G401 (cell line): ENCODE results near the gene INSM2. TPM values are rescaled to one million over a fixed set of nuclear protein-coding genes. Genes with fewer than 3 reads are reported as not detected.
A peak's percentile ranks its signal among the peaks of the same experiment; 100 is the strongest.

Source experiments
- DNase-seq: peaks from one replicate; pipeline ENCODE4 v3.0.0-alpha.2; 2015; ENCODE audit warnings: low spot score
- in situ Hi-C: cut with HindIII; loops from 2 replicates; pipeline ENCODE4 v1.10.0; 2016; ENCODE audit warnings: low sequenced_read_pairs, mixed read lengths
- total RNA-seq: library from RNA; depleted of rRNA; stranded (reverse); fragments of >200 nt; shearing (Covaris generic); gene quantifications from 2 replicates; pipeline ENCODE4 v1.2.3, GENCODE V29; 2014; rRNA removed

The INSM2 gene, protein sequence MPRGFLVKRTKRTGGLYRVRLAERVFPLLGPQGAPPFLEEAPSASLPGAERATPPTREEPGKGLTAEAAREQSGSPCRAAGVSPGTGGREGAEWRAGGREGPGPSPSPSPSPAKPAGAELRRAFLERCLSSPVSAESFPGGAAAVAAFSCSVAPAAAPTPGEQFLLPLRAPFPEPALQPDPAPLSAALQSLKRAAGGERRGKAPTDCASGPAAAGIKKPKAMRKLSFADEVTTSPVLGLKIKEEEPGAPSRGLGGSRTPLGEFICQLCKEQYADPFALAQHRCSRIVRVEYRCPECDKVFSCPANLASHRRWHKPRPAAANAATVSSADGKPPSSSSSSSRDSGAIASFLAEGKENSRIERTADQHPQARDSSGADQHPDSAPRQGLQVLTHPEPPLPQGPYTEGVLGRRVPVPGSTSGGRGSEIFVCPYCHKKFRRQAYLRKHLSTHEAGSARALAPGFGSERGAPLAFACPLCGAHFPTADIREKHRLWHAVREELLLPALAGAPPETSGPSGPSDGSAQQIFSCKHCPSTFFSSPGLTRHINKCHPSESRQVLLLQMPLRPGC
- total RNA-seq: 0.17 TPM in 1 of 2 replicates, not detected in the other

DNA sequence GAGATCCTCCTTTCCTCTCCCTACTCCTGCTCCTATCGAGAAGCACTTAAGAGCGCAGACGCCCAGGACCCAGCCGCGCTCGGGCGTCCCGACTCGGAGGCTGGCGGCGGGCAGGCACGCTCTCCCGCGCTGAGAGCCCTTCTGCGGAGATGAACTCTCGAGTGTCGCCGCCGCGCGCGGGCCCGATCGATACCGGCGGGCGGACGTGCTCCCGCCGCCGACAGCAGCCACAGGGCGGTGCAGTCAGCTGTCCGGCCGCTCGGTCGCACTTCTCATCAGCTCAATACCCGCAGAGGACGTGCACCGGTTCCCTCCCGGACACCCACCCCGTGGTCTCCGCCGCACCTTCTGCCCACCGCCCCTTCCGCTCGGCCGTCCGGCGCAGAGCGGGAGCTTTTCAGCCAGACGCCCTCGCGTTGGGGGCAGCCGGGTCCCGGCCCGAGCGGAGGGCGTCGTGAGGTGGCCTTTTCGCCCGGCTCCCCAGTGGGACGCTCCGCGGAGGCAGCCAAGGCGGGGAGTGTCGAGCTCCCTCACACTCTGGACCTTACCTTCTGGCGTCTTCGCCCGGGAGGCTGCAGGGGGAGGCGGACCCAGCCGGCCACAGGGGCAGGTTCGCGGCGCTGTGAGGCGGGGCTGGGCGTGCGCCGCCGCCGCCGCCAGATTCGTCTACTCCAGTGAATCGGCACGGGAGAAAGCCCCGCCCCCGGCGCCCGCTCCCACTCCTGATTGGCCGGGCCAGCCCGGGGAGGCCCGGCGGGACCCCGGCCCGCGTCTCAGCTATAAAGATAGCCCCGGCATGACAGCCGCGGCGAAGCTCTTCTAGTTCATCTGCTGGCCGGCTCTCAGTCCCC, at the start of gene INSM2:
TSS of gene INSM2 (plus strand) at position 808 of the 851 bp plus-strand sequence. CDS start 89 bp downstream, outside the sequence.
- in situ Hi-C loops: no loop called here

DNA sequence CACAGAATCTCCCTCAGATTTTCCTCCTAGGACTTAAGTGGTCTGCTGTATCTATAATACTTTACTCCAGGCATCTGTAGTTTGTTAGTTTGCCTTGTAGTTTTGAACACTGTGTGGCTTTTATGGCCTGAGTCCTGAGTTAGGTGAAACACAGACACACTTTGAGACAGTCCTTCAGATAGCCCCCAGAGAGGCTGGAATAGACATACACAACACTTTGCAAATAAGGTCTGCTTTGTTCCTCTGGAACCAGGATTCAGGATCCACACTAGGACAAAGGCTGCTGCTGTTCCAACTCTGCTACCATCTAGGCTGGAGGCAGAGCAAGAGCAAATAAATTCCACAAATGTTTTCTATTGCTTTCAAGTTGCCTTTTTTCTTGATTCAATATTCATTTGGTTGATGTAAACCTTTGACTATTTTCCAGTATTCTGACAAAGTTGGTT, 41.4 kb upstream of the INSM2 start:
- in situ Hi-C loops: no loop called here
- no peak for DNase-seq

More for the DNA sequence above, at the start of gene INSM2:
- peak; percentile 73 for DNase-seq

DNA sequence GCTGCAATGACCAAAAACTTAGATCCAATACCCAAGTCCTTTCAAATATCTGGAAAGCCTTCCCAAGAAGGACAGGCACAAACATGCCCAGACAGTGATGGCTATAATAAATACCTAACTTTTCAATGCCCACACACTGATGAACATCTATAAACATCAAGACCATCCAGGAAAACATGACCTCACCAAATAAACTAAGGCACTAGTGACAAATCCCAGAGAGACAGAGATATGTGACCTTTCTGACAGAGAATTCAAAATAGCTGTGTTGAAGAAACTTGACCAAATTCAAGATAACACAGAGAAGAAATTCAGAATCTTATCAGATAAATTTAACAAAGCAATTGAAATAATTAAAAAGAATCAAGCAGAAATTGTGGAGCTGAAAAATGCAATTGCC, 38.7 kb upstream of the INSM2 start:
- in situ Hi-C loops: no loop called here
- DNase-seq: no peak

DNA sequence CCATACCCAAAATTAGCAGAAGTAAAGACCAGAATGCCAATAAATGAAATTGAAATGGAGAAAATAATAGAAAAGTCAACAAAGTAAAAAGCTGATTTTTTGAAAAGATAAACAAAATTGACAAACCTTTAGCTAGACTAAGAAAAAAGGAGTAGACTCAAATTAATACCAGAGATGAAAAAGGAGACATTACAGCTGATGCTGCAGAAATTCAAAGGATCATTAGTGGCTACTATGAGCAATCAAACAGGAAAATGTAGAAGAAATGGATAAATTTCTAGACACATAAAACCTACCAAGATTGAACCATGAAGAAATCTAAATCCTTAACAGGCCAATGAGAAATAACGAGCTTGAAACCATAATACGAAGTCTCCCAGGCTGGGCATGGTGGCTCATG, 34.8 kb upstream of the INSM2 start:
- in situ Hi-C loops: no loop called here
- DNase-seq: no peak

DNA sequence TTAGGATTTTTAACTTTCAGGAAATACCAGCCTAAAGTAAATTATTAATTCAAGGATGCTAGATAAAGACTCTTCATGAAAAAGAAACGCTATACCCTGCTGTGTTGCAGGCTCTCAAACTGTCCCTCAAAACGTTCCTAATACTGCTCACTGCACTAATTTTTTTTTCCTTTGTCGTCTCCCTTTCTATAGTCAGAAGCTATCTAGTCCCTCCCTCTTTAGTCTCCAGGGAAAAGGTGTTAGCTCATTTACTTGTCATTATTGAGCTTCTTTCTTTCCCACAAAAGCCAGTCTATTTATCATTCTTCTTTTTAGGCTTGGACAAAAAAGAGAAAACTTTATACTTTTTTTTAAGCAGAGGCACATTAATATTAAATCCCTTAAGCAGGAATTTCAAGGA, 30.3 kb upstream of the INSM2 start:
- no peak for DNase-seq
- in situ Hi-C loops: no loop called here

DNA sequence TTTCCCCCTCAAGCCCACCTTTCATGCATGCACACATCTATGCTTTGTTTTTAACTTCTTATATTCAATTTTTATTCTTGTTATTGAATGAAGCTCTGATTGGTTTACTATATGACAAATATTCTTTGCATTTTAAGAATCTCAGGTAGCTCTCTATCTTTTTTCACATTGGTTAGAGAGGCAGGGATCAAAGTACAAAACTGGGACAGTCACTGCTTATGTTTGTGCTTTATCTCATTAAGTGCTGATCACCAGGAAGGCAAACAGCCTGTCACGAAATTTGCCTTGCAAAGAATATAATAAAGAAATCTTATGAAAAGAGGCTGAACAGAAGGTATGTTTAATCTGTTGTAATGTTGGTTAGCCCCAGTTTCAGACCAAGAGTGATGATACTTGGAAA, 29.7 kb upstream of the INSM2 start:
- in situ Hi-C loops: no loop called here
- no peak for DNase-seq

DNA sequence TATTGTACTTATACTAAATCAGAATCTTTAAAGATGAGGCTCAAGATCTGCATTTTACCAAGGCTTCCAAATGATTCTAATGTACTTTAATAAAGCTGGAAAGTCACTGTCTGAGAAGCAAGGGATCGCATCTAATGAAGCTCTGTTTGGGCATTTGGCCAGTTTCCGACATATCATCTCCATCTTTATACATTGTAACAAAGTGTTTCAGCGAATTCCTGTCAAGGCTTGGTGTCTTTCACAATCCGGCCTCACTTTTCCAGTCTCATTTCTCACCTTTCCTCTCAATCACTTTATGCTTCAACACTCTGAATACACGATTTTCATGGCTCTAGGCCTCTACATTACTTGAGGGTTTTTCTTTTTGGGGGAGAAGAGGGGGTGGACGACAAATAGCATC, 27.5 kb upstream of the INSM2 start:
- in situ Hi-C loops: no loop called here
- no peak for DNase-seq

DNA sequence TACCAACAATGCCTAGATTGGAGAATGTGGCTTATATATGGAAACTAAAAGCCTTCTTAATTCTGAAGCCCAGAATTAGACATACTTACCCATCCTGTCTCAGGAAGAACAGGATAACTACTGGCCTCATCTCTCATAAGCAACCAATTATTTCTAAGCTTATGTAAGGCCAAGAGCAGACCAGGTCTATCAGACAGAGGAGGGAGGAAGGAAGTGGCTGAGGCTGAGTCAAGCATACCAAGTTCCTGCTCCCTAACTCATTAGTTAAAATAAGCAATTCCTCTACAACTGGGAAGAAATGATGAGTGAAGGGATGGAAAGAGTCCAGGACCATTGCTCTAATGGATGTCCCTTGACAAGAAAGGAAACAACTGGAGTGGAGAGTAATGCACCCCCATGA, 27.0 kb upstream of the INSM2 start:
- no peak for DNase-seq
- in situ Hi-C loops: no loop called here

DNA sequence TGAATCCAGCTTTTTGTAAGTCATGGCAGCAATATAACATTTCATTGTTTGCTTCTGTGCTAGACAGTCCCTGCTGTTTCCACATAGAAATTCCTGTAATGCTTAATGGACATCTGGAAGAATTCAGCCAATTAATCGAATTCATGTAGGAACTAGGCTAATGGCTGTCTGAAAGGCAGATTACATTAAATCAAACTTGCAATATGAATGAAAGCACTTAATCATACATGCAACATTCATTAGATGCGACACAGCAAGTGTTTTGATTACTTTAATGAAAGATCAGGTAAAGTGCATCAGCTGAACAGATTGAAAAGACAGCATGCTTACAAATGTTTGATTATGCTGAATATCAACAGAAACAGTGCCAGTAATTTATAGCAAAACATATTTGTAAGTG, 24.1 kb upstream of the INSM2 start:
- no peak for DNase-seq
- in situ Hi-C loops: no loop called here

DNA sequence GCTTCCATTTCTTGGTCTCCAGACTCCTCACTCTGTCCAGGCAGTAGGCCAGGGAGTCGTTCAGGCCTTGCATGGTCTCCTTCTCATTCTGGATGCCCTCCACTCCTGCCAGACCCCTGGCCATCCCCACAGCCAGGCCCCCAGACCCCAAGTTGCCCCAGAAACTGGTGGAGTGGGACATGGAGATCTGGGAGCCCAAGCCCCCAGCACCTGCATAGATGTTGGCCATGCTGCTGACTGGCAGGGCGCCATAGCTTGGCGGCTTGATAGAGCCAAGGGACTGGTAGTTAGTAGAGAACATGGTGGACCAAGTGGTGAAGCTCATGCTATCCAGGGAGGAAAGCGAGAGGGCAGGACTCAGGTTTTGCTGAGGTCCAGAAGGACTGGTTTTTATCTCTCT, 21.2 kb upstream of the INSM2 start:
- in situ Hi-C loops: no loop called here
- DNase-seq: no peak

DNA sequence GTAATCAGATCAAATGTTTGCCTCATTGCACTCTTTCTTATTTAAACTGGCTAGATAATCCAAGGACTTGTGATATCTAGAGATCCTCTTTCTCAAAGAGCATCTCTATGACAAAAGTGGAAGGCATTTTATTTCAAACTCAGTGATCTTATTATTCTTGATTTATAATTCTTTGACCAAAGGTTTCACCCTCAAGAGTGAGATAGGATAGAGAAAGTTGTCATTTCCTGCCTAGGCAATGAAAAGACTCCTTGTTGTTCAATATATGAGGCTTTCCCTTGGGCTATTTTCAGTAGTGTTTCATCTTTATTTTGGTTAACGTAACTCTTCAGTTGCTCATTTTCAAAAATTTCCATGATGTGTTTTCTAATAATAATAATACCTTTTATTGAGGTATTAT, 18.0 kb upstream of the INSM2 start:
- in situ Hi-C loops: no loop called here
- no peak for DNase-seq

DNA sequence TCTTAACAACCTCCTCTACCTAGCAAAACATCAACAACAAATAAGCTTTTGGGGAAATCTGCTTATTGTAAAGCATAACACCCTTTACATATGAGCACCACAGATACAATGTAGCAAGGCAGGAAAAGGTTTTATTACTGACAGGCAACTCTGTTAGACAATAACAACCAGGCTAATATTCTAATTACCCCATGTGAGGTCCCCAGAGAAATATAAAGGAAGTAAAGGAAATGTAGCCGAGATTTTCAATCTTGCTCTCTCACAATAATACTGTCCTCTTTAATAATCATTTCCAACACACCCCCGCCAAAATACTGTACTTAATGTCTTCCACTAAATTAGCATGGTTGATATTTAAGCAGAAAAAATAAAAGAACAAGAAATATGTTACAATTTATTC, 14.0 kb upstream of the INSM2 start:
- in situ Hi-C loops: no loop called here
- DNase-seq: no peak

DNA sequence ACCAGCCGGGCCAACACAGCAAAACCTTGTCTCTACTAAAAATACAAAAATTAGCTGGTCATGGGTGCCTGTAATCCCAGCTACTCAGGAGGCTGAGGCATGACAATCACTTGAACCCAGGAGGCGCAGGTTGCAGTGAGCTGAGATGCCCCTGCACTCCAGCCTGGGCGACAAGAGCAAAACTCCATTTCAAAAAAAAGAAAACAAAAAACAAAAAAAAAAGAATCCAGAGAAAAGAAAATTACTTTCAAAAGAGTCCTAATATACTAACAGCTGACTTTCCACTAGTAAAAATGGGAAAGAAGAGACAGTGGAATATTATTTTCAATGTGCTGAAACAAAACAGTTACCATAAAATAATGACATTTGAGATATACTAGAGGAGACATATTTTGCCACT, 8.3 kb upstream of the INSM2 start:
- in situ Hi-C loops: no loop called here
- DNase-seq: no peak

DNA sequence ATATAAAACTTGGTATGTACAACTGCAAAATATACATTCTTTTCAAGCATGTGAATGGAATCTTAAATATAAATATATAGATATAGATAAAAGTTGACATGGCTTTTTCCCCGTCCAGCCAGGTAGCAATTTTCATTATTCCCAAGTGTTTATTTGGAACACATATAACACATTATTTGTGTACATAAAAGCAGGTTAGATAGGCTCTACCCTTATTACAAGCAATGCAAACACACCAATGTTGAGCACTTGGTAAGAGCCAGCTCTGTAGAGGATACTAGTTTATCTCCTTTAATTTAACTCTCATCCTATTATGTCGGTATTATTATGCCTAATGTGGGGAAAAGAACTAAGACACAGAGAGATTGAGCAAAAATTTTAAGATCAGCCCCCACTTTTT, 7.0 kb upstream of the INSM2 start:
- no peak for DNase-seq
- in situ Hi-C loops: no loop called here

DNA sequence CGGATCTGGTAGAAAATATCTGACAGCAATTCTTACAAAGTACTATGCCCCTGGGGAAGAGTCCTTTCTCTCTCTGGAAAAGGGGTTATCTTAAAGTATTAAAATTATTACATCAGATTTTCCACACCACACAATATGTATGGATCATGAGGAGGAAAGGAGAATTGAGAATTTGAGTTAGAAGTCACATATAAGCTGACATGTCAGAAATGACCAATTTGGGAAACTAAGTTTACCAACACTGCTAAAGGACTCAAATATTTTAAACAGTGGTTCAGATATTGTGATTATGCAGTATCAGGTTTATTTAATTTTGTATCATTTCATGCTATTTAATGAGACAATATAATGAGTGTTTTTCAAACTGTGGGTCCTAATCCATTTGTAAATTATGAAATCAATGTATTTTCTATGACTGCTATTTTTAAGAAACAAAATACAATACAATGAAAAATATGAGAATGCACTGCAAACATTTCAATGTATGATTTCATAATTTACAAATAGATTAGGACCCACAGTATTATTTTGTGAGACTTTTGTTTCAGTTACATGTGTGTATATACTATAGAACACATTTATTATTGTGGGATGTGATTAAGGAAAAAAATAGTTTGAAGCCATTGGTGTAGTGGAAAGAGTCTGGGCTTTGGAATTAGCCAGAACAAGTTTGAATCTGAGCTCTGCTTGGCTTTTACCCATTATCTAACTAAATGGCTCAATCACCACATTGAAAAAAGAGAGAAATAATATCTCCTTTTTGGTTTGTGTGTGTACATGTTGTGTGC, 1.8 kb upstream of the INSM2 start:
- no peak for DNase-seq
- in situ Hi-C loops: no loop called here

DNA sequence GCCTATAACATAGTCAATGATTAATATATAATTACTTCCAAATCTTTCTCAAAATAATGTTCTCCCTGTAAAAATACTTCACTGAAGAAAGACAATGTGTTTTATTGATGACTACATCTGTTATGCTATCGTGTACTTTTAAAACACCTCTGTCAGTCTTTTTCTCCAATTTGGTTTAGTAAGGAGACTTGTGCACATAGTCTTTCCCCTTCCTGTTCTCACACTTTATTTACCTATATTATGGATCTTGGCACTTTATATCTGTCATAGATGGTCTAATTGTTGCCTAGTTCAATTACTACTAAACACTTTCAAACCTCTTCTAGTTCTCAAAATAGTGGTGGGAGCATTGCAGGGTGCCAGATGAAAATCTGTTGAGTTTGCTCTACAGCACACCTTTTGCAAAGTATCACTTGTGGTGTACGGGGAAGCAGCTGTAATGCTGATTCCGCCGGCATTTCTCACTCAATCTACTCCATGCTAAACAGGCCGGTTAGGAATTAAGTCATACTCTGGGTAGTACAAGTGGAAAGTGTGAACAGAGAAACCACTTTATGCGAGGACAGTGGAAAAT, 1.1 kb upstream of the INSM2 start:
- no peak for DNase-seq
- in situ Hi-C loops: no loop called here

DNA sequence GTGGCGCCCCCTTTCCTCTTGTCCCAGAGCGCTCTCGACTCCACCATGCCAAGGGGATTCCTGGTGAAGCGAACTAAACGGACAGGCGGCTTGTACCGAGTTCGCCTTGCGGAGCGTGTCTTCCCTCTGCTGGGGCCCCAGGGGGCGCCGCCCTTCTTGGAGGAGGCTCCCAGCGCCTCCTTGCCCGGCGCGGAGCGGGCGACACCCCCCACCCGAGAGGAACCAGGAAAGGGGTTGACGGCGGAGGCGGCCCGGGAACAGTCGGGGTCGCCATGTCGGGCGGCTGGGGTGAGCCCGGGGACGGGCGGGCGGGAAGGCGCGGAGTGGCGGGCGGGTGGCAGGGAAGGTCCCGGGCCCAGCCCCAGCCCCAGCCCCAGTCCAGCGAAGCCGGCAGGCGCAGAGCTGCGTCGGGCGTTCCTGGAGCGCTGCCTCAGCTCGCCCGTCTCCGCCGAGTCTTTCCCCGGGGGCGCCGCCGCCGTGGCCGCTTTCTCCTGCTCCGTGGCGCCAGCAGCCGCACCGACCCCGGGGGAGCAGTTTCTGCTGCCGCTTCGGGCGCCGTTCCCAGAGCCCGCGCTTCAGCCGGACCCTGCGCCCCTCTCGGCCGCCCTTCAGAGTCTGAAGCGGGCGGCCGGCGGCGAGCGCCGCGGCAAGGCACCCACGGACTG, 376 bp downstream of the INSM2 start:
- no peak for DNase-seq
- in situ Hi-C loops: no loop called here

DNA sequence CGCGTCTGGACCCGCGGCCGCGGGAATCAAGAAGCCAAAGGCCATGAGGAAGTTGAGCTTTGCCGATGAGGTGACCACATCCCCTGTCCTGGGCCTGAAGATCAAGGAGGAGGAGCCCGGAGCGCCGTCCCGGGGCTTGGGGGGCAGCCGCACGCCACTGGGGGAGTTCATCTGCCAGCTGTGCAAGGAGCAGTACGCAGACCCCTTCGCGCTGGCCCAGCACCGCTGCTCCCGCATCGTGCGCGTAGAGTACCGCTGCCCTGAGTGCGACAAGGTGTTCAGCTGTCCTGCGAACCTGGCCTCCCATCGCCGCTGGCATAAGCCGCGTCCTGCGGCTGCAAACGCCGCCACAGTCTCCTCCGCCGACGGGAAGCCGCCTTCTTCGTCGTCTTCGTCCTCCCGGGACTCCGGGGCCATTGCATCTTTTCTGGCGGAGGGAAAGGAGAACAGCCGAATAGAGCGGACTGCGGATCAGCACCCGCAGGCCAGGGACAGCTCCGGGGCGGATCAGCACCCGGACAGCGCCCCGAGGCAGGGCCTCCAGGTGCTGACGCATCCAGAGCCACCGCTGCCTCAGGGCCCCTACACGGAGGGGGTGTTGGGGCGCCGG, 1.0 kb downstream of the INSM2 start:
- DNase-seq: peak; percentile 25

More for the DNA sequence above, 1.0 kb downstream of the INSM2 start:
- in situ Hi-C loops: no loop called here
